Ovary (tissue), 9 donors: ENCODE results near the gene DNAJC17. TPM values are rescaled to one million over a fixed set of nuclear protein-coding genes. Genes with fewer than 3 reads are reported as not detected.

Experiments
- DNase-seq, 5 donors: peaks; one replicate each; pipeline ENCODE4 v3.0.0-alpha.2; 2019 to 2020
- H3K27ac ChIP-seq, 2 donors: fragments of 200-600 bp; one replicate each; pipeline versions ENCODE4 v1.5.1 to v1.8.0; 2019 to 2022
- H3K27me3 ChIP-seq: fragments of 200-600 bp; one replicate; pipeline ENCODE4 v1.8.0; 2022
- H3K36me3 ChIP-seq: fragments of 200-600 bp; sonication (generic); one replicate; pipeline ENCODE4 v1.5.1; 2019
- H3K4me1 ChIP-seq: one replicate; pipeline ENCODE4 v1.8.1; 2013; ENCODE audit warnings: mild to moderate bottlenecking, moderate library complexity; ENCODE audit not compliant: insufficient read depth
- H3K4me3 ChIP-seq: fragments of 200-600 bp; sonication (generic); one replicate; pipeline ENCODE4 v1.5.1; 2017
- H3K9me3 ChIP-seq, 2 donors: fragments of 200-600 bp in 1 of 2; sonication (generic) in 1 of 2; one replicate each; pipeline versions ENCODE4 v1.5.1 to v1.8.1; 2013 to 2019; ENCODE audit warnings: mild to moderate bottlenecking in 1 of 2, moderate library complexity in 1 of 2
- EP300 ChIP-seq: sonication (generic); formaldehyde crosslinking; IDR thresholded peaks from one replicate; pipeline ENCODE4 v1.6.1; 2017; ENCODE audit warnings: antibody characterized with exemption
- POLR2A ChIP-seq: fragments of 450-650 bp; IDR thresholded peaks from one replicate; pipeline ENCODE4 v1.6.1; 2017; ENCODE audit warnings: antibody characterized with exemption, mild to moderate bottlenecking, moderate library complexity
- WGBS, 3 donors: extraction: QIAGEN DNeasy Blood & Tissue Kit in 1 of 3; methylation state at CpG; one replicate each; pipeline versions ENCODE4 v1.1.5 to v1.1.7; 2013 to 2017; 5-methylcytosine and 5-hydroxymethylcytosine counted together
- intact Hi-C, 4 donors: fragments of 100-400 bp; cut with DNase I; formaldehyde crosslinking; loops; one replicate each; pipeline versions ENCODE4 v1.11.0 to v1.15.1; 2022 to 2023
- polyA plus RNA-seq, 2 donors: library from polyadenylated mRNA; stranded (reverse); fragments of 200-250 nt in 1 of 2; fragments of 350-450 nt in 1 of 2; fragmentation: Illumina TruSeq in 1 of 2; extraction: RNeasy Lipid Tissue Mini Kit (QIAGEN cat#74804) in 1 of 2; gene quantifications; one replicate each; pipeline ENCODE4 v1.2.3, GENCODE V29; 2013 to 2014
- total RNA-seq, 7 donors: library from RNA; depleted of rRNA in 2 of 7; stranded (reverse); fragments of >200 nt in 2 of 7; fragmentation: NEBNext Ultra II Directional in 3 of 7; extraction: Animal tissue kit (Norgen Biotek cat#: 25700) in 3 of 7; gene quantifications; one replicate each; pipeline versions ENCODE4 v1.1.0 to v1.2.4, GENCODE V29; 2016 to 2023
- TF ChIP-seq, protein P1 (sequence below), 3 donors: fragments of 450-650 bp in 2 of 3; fragments of 200-600 bp in 1 of 3; IDR thresholded peaks; one replicate each; pipeline versions ENCODE4 v1.5.1 to v1.8.0; 2016 to 2022; ENCODE audit warnings: antibody characterized with exemption in 3 of 3, mild to moderate bottlenecking in 1 of 3
- donor health status: DM: no; HTN: no; CAD: no; lungs with moderate emphysema.
- donor health status: DM: no; HTN: no; CAD: no.
- donor health status: Bipolar disorder and iron deficiency.
- donor health status: DM: yes; HTN: yes; CAD: no.
- donor health status: DM: no; HTN: no; CAD: no.
- donor health status: DM: yes; HTN: yes; CAD: no.

The DNAJC17 gene
- total and polyA plus RNA-seq, 9 donors: 10.5 to 57.9 (median 31.7) TPM

- H3K27me3 ChIP-seq: no peaks in the 10 kb centered on the region
- intact Hi-C loops: no loop called here
- TF ChIP-seq POLR2A (no peak), EP300 (no peak)
- TF ChIP-seq, protein P1, sequence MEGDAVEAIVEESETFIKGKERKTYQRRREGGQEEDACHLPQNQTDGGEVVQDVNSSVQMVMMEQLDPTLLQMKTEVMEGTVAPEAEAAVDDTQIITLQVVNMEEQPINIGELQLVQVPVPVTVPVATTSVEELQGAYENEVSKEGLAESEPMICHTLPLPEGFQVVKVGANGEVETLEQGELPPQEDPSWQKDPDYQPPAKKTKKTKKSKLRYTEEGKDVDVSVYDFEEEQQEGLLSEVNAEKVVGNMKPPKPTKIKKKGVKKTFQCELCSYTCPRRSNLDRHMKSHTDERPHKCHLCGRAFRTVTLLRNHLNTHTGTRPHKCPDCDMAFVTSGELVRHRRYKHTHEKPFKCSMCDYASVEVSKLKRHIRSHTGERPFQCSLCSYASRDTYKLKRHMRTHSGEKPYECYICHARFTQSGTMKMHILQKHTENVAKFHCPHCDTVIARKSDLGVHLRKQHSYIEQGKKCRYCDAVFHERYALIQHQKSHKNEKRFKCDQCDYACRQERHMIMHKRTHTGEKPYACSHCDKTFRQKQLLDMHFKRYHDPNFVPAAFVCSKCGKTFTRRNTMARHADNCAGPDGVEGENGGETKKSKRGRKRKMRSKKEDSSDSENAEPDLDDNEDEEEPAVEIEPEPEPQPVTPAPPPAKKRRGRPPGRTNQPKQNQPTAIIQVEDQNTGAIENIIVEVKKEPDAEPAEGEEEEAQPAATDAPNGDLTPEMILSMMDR (IDR thresholded peaks at IDR 0.05): no peak
- H3K27ac ChIP-seq: no peak overlapping the region
- H3K4me1 ChIP-seq: no peaks in the 10 kb centered on the region
- H3K4me3 ChIP-seq: no peak overlapping the region
- WGBS, 3 donors: 69 to 77% (median 73%) methylated on average over 12 of the region's 12 CpGs
- DNase-seq: no peak
- no peaks in the 10 kb centered on the region for H3K9me3 ChIP-seq
- H3K36me3 ChIP-seq: no peaks in the 10 kb centered on the region
These were observed 63.1 kb downstream of the DNAJC17 start for GRCh38 chr15:40743921-40744814.

DNA sequence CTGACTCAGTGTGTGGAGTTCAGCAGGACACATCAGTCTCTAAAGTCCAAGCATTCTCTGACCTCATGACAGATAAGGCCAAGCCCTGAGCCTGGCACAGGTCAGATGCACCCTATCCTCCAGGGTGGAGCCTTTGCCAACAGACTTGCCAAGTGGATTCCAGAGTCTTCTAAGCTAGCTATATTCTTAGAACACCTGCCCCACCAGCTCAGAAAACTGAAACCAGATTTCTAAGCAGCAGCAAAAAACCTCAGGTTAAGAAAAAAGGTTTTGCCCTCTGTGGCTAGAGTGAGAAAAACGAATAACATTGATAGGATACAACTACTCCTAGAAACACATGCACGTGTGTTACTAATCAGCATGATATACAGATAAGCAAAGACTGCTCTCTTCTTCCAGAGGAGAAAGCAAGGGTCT is 63.8 kb downstream of the DNAJC17 start:
- H3K27ac ChIP-seq: no peak overlapping the region
- TF ChIP-seq EP300 (no peak), POLR2A (no peak)
- TF ChIP-seq, protein P1 (IDR thresholded peaks at IDR 0.05): no peak
- intact Hi-C loops: no loop called here
- no peaks in the 10 kb centered on the region for H3K4me1 ChIP-seq
- H3K36me3 ChIP-seq: no peaks in the 10 kb centered on the region
- 52 to 65% (median 63%) methylated on average over 2 of the region's 2 CpGs for WGBS, 3 donors
- no peak for DNase-seq
- H3K9me3 ChIP-seq: no peaks in the 10 kb centered on the region
- H3K27me3 ChIP-seq: no peaks in the 10 kb centered on the region
- no peak overlapping the region for H3K4me3 ChIP-seq

DNA sequence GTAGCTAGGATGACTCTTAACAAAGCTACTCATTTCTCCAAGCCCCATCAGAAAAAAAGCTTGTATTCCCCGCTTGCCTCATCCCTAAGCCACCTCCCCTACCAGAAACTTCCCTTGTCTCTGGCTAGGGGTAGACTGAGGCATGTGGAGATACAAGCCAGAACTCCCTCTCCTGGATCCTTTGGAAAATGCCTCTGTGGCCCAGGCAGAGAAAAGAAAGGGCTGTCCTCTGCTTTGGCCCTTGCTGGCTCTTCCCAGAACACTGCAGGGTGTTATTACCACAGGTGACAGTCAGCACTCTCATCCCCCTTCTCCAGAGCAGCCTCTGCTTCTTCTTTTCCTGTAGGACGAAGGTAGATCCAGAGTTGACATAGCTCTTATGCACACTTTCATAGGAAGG is 67.4 kb downstream of the DNAJC17 start:
- H3K9me3 ChIP-seq: no peaks in the 10 kb centered on the region
- H3K4me3 ChIP-seq: no peak overlapping the region
- no peak for TF ChIP-seq EP300
- TF ChIP-seq, protein P1 (IDR thresholded peaks at IDR 0.05): no peak
- intact Hi-C loops: no loop called here
- no peak for DNase-seq
- H3K27ac ChIP-seq: no peak overlapping the region
- WGBS, 3 donors: 90 to 100% (median 92%) methylated on average over 2 of the region's 2 CpGs
- no peaks in the 10 kb centered on the region for H3K27me3 ChIP-seq
- H3K4me1 ChIP-seq: no peaks in the 10 kb centered on the region
- H3K36me3 ChIP-seq: no peaks in the 10 kb centered on the region

DNA sequence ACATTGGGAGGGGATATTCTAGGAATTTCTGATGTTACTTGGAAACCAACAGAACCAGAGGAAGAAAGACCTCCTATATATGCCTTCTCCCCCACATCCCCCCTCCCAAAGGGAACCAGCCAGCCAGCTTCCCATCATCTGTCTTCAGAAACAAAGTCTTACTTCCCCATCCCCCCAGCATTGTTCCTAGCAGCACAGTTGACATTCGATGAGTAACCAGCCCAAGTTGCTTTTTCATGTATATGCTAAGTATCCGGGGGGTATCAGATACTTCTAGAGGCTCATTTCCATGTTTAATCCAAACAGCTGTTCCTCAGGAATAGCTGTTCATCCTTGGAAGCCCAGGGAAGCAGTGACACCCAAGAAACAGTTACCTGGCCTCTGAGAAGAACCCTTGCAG is 68.2 kb downstream of the DNAJC17 start:
- WGBS, 3 donors: 36 to 60% (median 37%) methylated on average over 2 of the region's 2 CpGs
- Histone ChIP-seq H3K27ac (no peak overlapping the region), H3K4me1 (no peaks in the 10 kb centered on the region), H3K9me3 (no peaks in the 10 kb centered on the region), H3K36me3 (no peaks in the 10 kb centered on the region), H3K27me3 (no peaks in the 10 kb centered on the region), H3K4me3 (no peak overlapping the region)
- no peak for TF ChIP-seq POLR2A
- no peak for TF ChIP-seq EP300
- TF ChIP-seq, protein P1 (IDR thresholded peaks at IDR 0.05): no peak
- intact Hi-C loops: no loop called here
- no peak for DNase-seq
